GM19239 (cell line): ENCODE measurements around the gene CNTN4.

Experiments
- DNase-seq: peaks from one replicate; pipeline ENCODE4 v3.0.0; 2011; ENCODE audit warnings: low spot score; ENCODE audit not compliant: insufficient read length
- FAIRE-seq: peaks from 2 replicates; lab custom pipeline; 2011; peaks lifted over from hg19 to GRCh38; lab: Jason Lieb, UNC

CNTN4 gene

DNA sequence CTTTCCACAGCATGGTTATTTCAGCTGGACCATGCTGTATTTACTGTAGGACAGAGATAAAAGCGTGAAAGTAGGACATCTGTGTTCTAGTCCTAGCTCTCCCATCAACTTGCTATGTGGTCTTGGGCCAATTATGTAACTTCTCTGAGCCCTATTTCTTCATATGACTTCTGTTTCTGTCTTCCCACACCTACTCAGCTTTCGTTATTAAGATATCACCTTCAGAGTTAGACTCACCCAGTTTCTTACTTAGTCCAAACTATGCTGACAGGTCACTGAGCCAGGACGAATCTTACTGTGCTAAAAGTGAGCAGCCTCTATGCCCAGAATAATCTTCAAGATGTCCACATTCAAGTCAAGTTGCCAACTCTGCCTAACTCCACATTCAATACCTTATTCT, 727.8 kb downstream of the CNTN4 start:
- DNase-seq (no peak), FAIRE-seq (no peak)

GRCh38 chr3:2837239-2837638, 738.6 kb downstream of the CNTN4 start:
- FAIRE-seq (no peak), DNase-seq (no peak)

- FAIRE-seq (no peak), DNase-seq (no peak)
Measured at GRCh38 chr3:2837910-2838309, 739.2 kb downstream of the CNTN4 start.

DNA sequence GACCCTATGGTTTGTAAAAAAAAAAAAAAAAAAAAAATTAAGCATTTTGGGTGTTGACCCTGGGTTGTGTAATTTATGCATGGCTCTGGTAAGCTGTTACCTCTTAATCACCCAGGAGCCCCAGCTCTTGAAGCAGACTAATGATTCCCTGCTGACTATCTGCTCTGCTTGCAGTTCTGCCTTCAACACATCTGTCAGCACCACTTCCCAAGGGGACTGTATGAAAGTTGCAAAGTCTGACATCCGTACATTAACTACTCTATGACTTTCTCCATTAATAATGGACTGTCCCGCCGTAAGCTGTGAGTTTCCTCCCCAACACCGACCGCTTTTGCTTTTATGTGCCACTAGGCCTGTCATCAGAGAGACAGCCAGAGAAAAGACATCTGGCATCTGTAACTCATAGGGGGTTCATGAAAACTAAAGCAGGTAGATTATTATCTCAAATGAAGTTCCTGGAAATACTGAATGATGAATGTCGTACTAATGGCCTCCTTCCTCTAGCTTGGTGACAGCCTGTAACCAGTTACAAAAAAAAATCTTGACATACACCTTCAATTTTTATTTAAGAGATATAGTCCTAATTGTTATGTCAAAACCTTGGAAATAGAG, 740.0 kb downstream of the CNTN4 start:
- DNase-seq (no peak), FAIRE-seq (no peak)

DNA sequence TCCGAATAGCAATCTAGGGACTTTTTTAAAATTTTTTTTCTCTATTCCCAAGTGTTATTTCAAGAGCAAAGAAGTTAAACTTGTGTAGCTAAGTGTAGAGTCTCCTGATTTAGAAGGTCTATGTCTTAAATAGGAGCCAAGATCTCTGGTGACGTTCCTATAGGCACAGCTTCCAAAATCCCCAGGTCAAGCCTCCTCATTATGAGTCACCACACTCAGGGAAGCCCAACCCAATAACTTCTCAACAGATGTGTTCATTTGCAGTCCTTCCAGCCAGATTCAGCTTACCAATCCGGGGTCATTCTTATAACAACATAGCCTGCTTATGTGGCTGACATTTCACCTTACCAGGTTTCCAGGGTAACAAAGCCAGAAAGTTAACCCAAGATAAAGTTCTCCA, 741.2 kb downstream of the CNTN4 start:
- FAIRE-seq (no peak), DNase-seq (no peak)

GRCh38 chr3:2847062-2847841, 748.6 kb downstream of the CNTN4 start:
- DNase-seq (no peak), FAIRE-seq (no peak)

DNA sequence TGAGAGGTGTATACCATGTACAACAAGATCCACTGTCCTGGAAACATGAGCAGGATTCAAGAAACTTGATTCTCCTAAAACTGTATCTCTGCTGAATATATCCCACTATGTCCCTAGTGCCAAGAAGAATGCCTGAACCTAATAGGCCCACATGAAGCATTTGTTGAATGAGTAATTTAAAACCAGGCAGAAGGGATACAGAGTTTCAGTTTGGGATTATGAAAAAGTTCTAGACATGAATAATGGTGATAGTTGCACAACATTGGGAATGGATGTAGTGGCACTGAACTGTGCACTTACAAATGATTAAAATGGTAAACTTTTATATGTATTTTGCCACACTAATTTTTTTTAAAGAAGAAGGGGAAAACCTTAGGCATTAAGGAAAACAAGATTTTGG, 750.4 kb downstream of the CNTN4 start:
- FAIRE-seq (no peak), DNase-seq (no peak)

GRCh38 chr3:2850701-2851100, 752.0 kb downstream of the CNTN4 start:
- no peak for FAIRE-seq

DNA sequence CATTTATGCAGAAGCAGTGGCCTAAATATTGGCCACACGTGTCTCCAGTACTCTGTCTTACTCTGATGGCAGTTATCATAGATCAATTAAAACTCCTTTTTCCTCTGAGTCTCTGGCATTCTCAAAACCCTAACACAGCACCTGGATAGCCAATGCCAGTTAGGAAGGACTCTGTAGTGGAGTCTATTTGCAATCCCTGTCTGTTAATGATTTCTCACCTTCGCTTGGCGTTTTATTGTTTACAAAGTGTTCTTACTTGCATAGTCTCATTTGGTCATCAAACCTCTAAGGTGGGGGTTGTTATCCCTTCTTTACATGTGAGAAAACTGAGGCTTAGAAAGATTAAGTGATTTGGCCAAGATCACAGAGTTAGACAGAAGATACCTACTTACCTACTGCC, 752.7 kb downstream of the CNTN4 start:
- FAIRE-seq: no peak
- DNase-seq: no peak

More at GRCh38 chr3:2850701-2851100, 752.0 kb downstream of the CNTN4 start:
- DNase-seq: no peak

DNA sequence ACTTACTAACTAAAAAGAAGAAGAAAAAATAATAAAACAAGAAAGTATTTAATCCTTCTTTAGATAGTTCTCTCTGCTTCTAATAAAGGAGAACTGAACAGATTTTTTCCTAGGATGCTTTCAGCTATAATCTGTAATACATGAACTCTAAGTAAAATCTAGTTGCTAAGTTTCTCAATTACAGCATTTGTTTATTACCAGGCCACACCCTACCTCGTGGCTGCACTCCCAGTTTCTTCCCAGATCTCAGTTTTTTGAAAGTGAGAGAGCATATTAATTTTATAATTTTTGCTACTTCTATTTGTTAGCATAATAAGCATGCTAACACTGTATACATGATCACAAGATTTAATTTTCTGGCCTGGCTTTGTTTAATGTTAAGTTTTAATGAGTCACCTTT, 753.2 kb downstream of the CNTN4 start:
- DNase-seq: no peak
- no peak for FAIRE-seq

DNA sequence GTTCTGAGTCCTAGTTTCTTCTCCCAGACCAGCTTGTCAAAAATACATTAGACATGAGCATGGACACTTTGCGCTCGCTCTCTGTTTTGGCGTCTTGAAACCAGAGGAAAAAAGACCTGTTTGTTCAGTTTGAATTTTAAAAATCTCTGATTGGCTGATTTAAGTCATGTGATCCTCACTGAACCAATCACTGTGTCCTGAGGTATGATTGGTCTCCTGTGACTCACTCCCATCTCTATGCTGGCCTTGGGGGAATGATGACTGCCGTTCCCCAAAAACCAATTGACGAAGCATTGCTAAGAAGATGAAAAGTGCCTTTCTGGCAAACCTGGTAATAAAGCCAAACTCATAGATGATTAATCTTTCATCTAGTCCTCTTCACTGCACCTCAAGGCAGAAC, 755.0 kb downstream of the CNTN4 start:
- DNase-seq (no peak), FAIRE-seq (no peak)

DNA sequence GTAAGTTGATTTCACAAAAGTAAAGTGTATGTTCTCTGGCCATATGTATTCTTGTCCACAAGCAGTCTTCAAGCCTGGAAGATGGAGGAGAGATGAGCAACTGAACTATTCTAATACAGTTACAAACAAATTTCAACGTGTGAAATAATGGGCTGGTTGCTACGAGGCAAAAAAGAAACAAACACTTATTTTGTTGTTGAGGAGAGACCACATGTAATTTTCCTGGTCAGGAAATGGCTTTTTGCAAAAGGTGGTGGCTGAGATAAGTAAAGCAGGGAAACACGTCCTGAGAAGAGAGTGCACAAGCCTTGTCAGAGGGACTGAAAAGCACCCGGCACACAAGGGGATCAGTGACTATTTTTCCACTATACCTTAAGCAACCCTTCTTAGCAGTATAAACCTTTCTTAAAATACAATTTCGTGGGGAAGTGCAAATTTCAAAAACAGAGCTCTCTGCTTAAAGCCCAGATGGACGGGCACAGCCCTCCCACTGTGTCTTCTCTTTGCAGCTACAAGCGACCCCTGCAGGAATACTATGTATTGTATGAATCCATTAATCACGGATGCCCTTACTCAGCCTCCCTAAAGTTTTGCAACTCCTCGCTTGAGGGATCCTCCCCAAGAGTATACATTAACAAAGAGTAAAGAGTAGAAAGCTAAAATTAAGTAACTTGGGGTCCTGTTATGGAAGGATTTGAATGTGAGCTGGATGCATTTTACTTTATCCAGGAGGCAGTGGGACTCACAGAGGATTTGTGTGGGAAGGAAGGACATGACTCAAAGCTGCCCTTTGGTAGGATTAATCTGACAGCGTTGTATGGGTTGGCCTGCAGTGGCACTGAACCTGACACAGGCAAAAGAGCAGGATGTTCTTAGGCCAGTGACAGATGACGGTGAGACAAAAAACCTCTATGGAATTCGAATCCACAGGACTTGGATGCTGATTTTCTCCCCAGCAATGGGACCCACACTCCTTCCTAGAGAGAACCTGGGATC, 757.8 kb downstream of the CNTN4 start:
- DNase-seq: no peak
- FAIRE-seq: no peak

DNA sequence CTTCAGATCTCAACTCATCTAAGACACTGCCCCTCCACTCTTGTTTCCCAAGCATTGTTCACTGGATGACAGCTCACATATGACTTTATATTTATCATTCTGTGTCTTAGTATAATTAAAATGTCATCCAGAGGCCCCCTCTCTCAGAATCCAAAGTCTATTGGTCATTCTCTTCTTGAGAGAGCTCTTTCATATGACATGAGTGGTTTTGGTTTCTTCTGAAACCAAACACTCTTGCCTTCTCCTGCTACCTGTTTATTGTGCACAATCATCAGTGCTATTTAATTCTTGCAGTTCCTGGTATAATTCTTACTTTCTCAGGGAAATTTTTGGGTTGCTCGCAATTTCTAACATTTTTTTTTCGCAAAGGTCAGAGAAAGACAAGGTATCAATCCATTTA, 762.0 kb downstream of the CNTN4 start:
- DNase-seq: no peak
- no peak for FAIRE-seq

GRCh38 chr3:2861120-2861519, 762.5 kb downstream of the CNTN4 start:
- no peak for FAIRE-seq

DNA sequence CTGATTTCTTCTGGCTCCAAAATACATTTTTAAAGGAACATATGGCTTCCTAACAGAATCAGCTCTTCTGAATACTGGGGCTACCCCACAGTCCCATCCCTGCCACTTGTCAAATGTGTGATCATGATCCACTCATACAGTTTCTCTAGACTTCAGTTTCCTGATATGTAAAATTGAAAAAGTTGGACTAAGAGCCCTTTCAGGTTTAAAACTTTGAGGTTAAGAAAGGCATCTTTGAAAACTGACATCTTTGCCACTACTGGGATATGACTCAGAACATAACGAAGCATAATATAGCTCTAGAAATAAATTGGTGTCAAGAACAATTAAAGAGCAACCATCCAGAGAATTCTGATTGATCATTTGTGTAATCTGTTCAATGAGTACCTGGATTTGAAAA, 763.3 kb downstream of the CNTN4 start:
- FAIRE-seq: no peak
- no peak for DNase-seq

More at GRCh38 chr3:2861120-2861519, 762.5 kb downstream of the CNTN4 start:
- no peak for DNase-seq

DNA sequence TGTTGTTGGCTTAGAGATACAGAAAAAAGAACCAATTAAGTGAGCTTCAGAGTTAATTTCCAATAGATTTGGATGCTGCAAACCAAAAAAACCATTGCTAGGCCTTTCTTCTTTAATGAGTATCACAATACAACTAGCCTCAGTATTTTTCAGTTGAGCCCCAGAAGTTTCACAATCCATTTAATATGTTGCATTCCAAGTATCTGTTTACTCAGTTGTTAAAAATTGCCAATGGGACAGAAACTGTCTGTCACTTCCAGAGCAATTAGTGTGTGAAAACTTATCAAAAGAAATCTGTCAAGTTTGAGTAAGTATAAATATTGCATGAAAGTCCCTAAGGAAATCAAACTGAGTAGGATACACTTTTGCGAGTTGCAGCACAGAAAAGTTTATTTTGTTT, 763.7 kb downstream of the CNTN4 start:
- DNase-seq: no peak
- FAIRE-seq: no peak

- FAIRE-seq: no peak
- no peak for DNase-seq
Measured at GRCh38 chr3:2863127-2863526, 764.5 kb downstream of the CNTN4 start.

DNA sequence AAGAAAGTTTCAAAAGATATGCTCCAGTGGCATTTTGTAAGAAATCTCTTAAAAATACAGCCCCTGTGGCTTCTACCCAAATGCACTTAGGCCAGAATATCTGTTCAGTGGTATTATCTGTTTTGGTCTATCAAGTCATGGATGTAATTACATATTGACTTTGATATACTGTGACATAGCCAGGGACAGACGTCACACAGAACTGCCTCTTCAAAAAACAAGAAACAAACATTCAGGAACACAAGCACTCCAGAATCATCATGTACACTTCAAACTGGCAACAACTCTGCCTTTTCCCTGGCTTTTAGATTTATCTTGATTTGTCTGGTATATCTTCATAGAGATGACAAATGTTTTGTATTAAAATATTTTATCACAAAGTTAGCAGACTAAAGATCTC, 771.2 kb downstream of the CNTN4 start:
- no peak for FAIRE-seq

GRCh38 chr3:2870724-2871333, 772.2 kb downstream of the CNTN4 start:
- FAIRE-seq (no peak), DNase-seq (no peak)

More for the DNA sequence above, 771.2 kb downstream of the CNTN4 start:
- no peak for DNase-seq

- DNase-seq (no peak), FAIRE-seq (no peak)
Measured at GRCh38 chr3:2872884-2873283, 774.2 kb downstream of the CNTN4 start.
